ENCODE results near the gene BSCL2. TPM values are rescaled to one million over a fixed set of nuclear protein-coding genes. Genes with fewer than 3 reads are reported as not detected.

Gene BSCL2
- total RNA-seq = 66.0 and 82.1 TPM in 2 replicates

DNA sequence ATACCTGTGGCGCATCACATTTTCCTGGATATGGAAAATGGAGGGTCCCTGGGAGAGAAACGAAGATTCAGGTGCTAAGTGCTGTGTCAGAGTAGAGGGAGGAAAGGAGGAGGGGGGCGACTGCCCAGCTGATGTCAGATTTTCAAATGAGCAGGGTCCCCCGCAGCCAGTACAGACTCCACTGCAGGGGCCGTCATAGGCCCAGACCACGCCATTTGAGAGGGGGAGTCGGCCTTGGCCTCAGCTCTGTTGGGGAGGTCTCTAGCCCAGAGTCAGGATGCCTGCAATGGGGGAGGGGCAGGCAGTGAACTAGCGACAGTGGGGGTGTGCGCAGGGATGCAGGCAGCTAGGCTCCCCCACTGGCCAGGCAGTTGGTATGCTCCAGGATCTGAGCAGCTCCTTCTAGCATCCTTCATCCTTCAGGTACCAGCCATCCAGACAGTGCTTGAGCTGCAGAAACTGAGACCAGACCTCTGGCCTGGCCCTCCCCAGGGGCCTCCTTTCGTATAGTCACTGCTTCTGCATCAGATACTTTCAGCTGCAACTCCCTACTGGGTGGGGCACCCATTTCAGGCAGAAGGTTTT, at the start of gene BSCL2, which contains the start of gene GNG3:
Gene BSCL2, minus strand, starts transcription at position 148 of the 585 bp plus-strand sequence. CDS start 229 bp downstream, outside the sequence.
Gene GNG3, plus strand, starts transcription at position 400 of the 585 bp plus-strand sequence. CDS start 620 bp downstream, outside the sequence.

DNA sequence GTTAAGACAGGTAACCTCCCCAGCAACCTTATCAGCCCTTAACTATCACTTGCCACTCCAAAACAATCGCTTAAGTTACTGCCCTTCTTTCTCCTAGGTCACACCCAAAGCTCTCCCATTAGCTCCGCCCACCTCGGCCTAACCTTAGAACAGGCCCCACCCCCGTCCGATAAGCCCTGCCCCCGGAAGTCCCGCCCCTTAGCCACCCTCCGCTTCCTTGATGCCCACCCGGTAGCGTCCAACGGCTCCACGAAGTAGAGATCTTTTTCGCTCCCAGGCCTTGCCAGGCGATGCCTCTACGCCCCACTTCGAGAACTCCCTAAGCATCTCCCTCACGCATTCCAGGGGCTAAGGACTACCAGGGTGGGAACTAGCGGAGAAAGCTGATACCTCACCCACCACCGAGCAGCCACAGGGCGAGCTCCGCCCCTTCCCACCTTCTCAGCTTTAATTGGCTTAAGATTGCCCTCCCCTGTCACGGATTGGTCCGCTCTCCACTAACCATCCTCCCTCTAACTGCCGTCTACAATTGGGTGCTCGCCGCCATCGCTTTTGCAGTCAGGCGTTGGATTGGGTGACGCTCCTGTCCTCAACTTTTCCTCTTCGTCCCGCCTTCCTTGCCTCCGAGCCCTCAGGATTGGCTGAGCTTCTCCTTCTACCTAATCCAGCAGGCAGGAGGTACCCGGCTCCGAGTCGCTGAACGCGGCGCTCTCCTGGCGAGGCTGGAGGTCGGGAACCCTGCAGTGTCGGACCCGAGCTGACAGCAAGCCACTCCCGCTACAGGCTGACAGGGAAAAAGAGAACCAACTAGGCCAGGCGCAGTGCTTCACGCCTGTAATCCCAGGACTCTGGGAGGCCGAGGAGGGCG, 46.7 kb upstream of the BSCL2 start, which contains the start of gene ZBTB3:
Gene ZBTB3, minus strand, starts transcription at position 425 of the 868 bp plus-strand sequence. CDS start 496 bp downstream, outside the sequence.

DNA sequence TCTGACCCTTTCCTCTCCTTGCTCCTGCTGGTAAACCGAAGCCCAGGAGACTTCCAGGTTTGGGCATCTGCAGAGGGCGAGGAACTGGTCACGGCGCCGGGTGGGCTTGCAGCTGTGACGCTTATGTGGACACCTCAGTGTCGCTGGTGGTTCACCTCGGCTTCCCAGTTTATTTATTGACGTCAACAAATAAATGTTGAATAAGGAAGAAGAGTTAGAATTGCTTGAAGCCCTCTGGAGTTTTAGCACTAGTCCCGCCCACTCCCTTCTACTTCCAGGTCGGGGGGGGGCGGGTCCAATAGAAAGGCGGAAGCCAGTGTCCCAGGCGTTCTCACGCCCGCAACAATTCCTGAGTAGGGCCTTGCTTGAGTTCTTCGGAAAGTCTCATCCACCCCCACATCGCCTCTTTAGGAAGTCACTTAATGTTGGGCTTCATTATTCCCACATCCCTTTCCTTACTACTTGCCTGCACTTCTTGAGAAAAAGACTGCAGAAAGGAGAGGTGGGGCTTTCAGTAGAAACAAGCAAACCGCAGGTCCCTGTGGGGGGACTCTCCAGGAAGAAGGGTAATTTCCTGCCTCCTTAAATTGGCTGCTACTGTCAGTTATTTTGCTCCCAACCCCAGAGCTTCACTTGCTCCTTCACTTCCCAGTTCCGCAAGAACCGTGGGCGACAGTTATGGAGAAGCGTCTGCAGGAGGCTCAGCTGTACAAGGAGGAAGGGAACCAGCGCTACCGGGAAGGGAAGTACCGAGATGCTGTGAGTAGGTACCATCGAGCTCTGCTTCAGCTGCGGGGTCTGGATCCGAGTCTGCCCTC, 21.2 kb upstream of the BSCL2 start, which contains the start of gene TTC9C:
Gene TTC9C, plus strand, starts transcription at position 316 of the 818 bp plus-strand sequence. Its CDS starts 363 bp downstream, at position 679.

DNA sequence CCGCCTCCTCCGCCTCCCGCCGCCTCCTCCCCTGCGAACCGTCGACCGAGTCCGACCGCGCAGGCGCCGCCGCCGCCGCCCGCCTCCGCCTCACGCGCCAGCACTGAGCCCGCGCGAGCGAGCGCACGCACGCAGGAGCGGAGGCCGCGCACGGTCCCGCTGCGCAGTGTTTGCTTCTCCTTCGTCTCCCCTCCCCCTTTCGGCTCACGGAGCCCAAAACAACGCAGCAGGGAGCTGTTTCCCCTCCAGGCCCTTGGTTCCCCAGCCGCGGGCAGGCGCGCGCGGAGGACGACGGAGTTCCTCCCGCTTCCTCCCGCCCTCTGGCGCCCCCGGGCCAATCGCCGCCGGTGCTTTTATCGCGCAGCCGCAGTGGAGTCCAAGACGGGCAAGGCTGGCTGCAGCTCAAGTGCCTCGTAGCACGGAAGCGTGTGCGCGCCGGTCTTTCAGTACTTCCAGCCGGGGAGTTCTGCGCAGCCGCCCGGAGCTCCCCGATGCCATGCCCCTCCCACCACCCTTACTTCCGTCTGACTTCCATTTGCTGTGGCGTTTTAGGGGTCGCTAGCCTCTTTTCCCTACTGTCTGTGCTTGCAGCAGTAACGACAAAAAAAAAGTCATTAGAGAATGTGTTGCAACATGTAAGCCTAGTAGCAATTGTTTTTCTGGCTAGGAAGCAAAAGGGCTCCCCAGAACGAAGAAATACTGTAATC, 20.1 kb upstream of the BSCL2 start, which contains the start of gene HNRNPUL2:
Gene HNRNPUL2, minus strand, starts transcription at position 293 of the 707 bp plus-strand sequence. CDS start 301 bp downstream, outside the sequence.

DNA sequence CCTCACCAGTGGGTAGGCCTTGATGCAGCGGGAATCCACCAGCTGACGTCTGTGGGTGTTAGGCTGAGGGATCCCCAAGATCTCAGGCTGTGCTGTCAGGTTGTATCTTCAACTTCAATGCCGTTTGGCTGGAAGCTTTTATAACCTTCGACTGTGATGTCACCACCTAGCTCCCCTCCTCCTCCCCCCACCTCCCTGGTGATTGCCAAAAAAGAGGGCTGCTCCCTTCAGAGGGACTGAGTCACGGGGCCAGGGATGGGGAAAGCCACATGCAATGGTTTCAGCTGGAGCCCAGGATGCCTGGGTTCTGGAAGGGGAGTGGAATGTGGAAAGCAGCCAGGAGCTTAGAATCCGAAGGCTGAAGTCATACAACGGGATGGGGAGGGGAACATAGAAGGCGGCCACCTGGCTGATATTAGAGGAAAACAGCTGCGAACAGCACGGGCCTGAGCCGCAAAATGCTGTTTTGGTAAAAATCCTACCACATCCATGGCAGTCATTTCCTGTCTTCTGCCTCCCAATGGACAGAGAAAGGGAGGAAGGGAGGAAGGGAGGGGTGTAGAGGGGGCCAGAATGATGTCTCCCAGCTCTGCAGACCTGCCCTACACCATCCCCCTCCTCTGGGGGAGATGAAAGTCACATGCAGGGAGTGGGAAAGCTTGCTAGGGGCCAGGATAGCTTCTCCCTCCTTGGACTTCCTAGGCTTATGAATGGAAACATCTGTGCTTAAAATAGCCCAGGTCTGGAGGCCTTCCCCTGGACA, 17.6 kb downstream of the BSCL2 start, which contains the start of gene LRRN4CL:
Gene LRRN4CL, minus strand, starts transcription at position 110 of the 763 bp plus-strand sequence. CDS start 1,022 bp downstream, outside the sequence.

DNA sequence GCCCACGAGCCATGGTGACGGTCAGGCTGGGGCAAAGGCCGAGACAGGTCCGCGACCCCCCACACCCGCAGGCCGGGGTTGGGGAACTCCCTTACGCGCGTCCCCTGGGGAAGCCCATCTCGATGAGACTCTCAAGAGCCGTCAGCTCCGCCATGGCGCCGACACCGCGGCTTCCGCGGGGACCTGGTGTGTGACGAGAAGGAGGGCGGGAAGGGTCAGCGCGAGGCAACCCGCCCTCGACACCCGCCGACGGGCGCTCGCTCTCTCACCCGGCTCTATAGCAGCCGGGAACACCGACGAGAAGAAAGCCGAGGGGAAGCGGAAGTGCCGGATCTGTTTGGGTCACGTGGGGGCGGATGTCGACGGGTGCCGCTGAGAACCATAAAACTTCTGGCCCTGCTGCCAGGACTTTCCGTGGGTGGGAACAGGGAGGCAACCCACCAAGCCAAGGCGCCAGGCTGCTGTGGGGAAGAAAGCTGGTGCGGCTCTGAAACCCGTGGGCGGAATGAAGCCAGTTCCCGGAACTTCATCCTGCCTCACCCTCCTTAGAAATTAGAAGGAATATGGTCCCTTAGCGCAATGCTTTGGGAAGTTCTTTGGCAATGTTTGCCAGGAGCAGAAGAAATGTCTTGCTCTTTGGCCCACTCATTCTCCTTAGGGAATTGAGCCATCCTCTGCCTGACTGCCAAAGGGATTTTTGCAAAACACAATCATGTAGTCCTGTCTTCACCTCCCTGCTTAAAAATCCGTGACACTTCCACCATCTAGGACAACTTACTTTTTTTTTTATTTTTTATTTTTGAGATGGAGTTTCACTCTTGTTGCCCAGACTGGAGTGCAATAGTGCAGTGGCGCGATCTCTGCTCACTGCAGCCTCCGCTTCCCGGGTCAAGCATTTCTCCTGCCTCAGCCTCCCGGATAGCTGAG, 28.2 kb downstream of the BSCL2 start, which contains the start of gene UBXN1:
Gene UBXN1, minus strand, starts transcription at position 304 of the 927 bp plus-strand sequence. Its CDS starts 150 bp downstream, at position 154.

DNA sequence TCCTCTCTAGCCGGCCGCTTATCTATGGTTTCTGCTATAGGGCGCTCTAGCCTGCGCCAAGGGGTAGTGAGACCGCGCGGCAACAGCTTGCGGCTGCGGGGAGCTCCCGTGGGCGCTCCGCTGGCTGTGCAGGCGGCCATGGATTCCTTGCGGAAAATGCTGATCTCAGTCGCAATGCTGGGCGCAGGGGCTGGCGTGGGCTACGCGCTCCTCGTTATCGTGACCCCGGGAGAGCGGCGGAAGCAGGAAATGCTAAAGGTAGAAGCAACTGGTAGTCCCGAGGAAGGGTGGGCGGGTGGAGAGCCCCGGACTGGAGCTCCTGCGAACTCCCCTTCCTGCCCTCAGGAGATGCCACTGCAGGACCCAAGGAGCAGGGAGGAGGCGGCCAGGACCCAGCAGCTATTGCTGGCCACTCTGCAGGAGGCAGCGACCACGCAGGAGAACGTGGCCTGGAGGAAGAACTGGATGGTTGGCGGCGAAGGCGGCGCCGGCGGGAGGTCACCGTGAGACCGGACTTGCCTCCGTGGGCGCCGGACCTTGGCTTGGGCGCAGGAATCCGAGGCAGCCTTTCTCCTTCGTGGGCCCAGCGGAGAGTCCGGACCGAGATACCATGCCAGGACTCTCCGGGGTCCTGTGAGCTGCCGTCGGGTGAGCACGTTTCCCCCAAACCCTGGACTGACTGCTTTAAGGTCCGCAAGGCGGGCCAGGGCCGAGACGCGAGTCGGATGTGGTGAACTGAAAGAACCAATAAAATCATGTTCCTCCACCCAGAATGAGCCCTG, 35.4 kb downstream of the BSCL2 start, which contains the start of the genes LBHD1 and UQCC3:
Gene LBHD1, minus strand, starts transcription at position 660 of the 782 bp plus-strand sequence. CDS start 2,236 bp downstream, outside the sequence.
Gene UQCC3, plus strand, starts transcription at position 66 of the 782 bp plus-strand sequence. Its CDS starts 73 bp downstream, at position 139.

DNA sequence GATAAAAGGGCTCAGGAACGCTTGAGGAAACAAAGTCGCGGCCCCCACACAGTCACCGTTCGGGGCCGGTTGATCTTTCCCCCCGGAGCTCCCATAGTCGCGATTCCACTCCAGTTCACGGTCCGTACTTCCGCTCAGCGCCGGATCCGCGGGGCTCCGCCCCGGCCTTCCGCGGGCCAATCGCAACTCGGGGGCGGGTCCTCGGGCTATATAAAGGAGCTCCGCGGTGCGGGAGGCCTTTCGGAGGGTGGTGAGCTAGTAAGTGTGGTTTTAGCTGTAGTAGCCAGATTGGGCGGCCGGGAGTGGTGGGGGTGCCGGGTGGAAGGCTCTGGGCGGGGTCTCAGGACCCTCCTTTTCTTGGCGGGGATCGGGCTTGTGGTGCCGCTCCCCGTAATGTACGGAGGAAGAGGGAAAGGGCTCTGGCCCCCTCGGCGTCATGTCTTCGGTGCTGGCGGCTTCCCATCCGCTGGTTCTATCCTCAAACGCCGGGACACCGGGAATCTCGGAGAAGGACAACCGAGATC, 42.1 kb downstream of the BSCL2 start, which contains the start of the genes C11orf98 and CSKMT:
Gene C11orf98, minus strand, starts transcription at position 136 of the 524 bp plus-strand sequence. Its CDS starts 41 bp downstream, at position 95.
Gene CSKMT, plus strand, starts transcription at position 238 of the 524 bp plus-strand sequence. CDS start 568 bp downstream, outside the sequence.

DNA sequence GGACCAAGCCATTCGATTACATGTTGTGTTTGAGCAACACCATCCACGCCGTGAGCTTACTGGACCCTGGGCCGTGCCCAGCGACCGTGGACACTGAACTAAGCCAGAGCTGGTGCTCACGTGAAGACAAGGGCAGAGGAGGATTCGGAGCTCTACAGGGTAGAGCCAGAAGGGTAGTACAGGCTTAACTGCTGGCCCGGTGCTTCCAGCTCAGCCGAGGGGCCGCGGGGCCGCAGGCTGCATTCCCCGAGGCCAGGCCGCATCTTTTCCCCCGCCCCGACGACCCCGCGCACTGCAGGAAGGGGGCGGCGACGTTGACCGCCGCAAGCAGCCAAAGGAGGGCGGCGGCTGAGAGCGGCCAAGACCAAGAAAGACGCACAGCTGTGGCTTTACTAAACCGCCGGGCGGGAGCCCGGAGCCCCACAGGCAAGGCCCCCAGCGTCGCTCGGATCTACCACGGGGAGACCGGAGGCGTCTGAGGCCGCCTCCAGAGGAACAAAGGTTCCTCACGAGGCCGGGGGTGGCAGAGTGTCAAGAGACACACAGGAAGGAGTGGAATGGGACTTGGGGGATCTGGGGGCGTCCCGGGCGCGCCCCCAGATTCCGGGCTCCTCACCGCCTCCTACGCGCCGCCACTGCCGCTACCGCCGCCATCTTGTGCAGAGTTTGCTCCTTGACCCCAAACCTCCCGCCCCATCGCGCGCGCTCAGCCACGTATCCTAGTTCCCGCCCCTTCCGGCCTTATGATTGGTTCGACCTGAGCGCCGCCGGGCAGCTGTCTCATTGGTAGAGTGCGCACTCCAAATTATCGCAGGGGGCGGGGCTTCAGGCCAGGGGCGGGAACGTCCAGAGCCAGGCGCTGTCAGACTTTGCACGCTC, 61.0 kb downstream of the BSCL2 start, which contains the start of gene GANAB:
Gene GANAB, minus strand, starts transcription at position 668 of the 879 bp plus-strand sequence. Its CDS starts 14 bp downstream, at position 654.

Other genes starting within 250 kb of the BSCL2 start
- 242 and 261 TPM in 2 replicates for gene AHNAK, start 160.6 kb downstream of the BSCL2 start, total RNA-seq
- 2,450 and 2,872 TPM in 2 replicates for gene EEF1G, start 133.5 kb downstream of the BSCL2 start, total RNA-seq
- gene TUT1, start 115.9 kb downstream of the BSCL2 start, total RNA-seq = 9.2 and 13.4 TPM in 2 replicates
- 72.1 and 101 TPM in 2 replicates for gene MTA2, start 105.6 kb downstream of the BSCL2 start, total RNA-seq
- 25.9 and 34.3 TPM in 2 replicates for gene EML3, start 94.6 kb downstream of the BSCL2 start, total RNA-seq
- 2.7 and 11.6 TPM in 2 replicates for gene ROM1, start 94.2 kb downstream of the BSCL2 start, total RNA-seq
- 48.7 and 55.3 TPM in 2 replicates for gene B3GAT3, start 85.4 kb downstream of the BSCL2 start, total RNA-seq
- gene GANAB, start 60.8 kb downstream of the BSCL2 start, total RNA-seq = 321 and 375 TPM in 2 replicates
- 30.1 and 41.0 TPM in 2 replicates for gene INTS5, start 54.1 kb downstream of the BSCL2 start, total RNA-seq
- gene C11orf98, start 42.2 kb downstream of the BSCL2 start, total RNA-seq = 71.6 and 87.2 TPM in 2 replicates
- 6.1 and 10.1 TPM in 2 replicates for gene CSKMT, start 42.1 kb downstream of the BSCL2 start, total RNA-seq
- 11.5 and 17.2 TPM in 2 replicates for gene UQCC3, start 35.8 kb downstream of the BSCL2 start, total RNA-seq
- gene LBHD1, start 35.2 kb downstream of the BSCL2 start, total RNA-seq = 2.4 and 3.1 TPM in 2 replicates
- 135 and 148 TPM in 2 replicates for gene UBXN1, start 28.4 kb downstream of the BSCL2 start, total RNA-seq
- gene LRRN4CL, start 17.9 kb downstream of the BSCL2 start, total RNA-seq = 2.1 and 4.3 TPM in 2 replicates
- not detected in 2 replicates for gene GNG3, start 252 bp upstream of the BSCL2 start, total RNA-seq
- gene HNRNPUL2, start 20.0 kb upstream of the BSCL2 start, total RNA-seq = 9.2 and 16.2 TPM in 2 replicates
- 22.4 and 50.1 TPM in 2 replicates for gene TTC9C, start 21.1 kb upstream of the BSCL2 start, total RNA-seq
- gene ZBTB3, start 46.7 kb upstream of the BSCL2 start, total RNA-seq = 7.5 and 8.3 TPM in 2 replicates
- gene POLR2G, start 54.2 kb upstream of the BSCL2 start, total RNA-seq = 95.7 and 111 TPM in 2 replicates
- 11.4 and 20.0 TPM in 2 replicates for gene TAF6L, start 64.0 kb upstream of the BSCL2 start, total RNA-seq
- 82.1 and 98.6 TPM in 2 replicates for gene TMEM179B, start 80.0 kb upstream of the BSCL2 start, total RNA-seq
- 39.0 and 55.0 TPM in 2 replicates for gene TMEM223, start 84.6 kb upstream of the BSCL2 start, total RNA-seq
- 20.3 and 44.3 TPM in 2 replicates for gene NXF1, start 98.0 kb upstream of the BSCL2 start, total RNA-seq
- 44.6 and 50.4 TPM in 2 replicates for gene STX5, start 124.6 kb upstream of the BSCL2 start, total RNA-seq
- gene TEX54, start 125.4 kb upstream of the BSCL2 start, total RNA-seq = not detected in 2 replicates
- 38.6 and 57.9 TPM in 2 replicates for gene WDR74, start 132.2 kb upstream of the BSCL2 start, total RNA-seq
- 146 and 183 TPM in 2 replicates for gene SLC3A2, start 173.5 kb upstream of the BSCL2 start, total RNA-seq
- not detected in 2 replicates for gene CHRM1, start 213.9 kb upstream of the BSCL2 start, total RNA-seq

Data from epithelial cell of alveolus of lung (primary cell).